Measurements from ENCODE around the gene CAMK1D.
"Not testable (repeated sequence)": the region's sequence is repeated elsewhere in the genome, so short reads cannot be mapped to it uniquely, and the experiment has no call there.

CAMK1D gene

DNA sequence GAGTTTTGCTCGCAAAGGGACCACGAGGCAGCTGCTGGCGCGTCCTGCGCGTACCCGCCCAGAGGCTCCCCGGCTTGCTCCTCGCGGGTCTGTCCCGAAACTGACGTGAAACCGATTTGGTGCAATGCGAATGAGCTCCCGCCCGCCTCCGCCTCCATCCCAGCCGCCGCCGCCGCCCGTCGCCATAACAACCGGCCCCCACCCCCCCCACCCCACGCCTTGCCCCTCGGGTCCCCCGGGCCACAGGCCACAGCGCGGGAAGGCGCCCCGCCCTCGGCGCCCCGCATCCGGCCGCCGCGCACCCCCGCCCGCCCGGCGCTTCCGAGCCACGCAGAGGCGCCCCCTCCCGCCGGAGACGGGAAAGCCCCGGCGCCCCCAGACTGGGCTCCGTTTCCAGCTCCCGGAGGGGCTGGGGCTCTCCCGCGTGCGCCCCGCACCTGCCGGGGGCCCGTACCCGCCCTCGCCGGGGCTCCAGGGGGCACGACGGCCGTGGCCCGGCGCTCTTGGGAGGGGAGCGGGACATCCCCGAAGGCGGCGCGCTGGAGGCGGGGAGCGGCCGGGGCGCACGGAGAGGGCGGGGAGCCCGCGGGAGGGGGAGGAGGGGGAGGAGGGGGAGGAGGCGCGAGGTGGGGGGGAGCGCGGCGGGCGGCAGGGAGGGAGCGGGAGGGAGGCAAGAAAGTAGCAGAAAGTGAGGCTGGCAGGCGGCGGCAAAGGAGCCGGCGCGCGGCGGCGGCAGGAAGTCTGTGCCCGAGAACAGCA is at the start of gene CAMK1D:
CAMK1D (plus strand) TSS at position 678 of the 759 bp plus-strand sequence.
- peak; percentile 84 for DNase-seq (ENCODE audit: low read depth)

DNA sequence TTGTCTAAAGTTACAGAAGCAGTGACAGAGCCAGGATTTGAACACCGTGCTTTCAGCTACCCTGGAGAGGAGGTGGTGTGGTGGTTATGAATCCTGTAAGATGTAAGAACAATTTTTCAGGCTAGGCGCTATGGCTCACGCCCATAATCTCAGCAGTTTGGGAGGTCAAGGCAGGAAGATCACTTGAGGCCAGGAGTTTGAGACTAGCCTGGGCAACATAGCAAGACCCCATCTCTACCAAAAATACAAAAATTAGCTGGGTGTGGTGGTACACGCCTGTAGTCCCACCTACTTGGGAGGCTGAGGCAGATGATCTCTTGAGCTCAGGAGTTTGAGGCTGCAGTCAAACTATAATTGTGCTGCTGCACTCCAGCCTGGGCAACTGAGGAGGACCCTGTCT is 48.3 kb upstream of the CAMK1D start:
- not testable (repeated sequence) for DNase-seq (ENCODE audit: low read depth)

DNA sequence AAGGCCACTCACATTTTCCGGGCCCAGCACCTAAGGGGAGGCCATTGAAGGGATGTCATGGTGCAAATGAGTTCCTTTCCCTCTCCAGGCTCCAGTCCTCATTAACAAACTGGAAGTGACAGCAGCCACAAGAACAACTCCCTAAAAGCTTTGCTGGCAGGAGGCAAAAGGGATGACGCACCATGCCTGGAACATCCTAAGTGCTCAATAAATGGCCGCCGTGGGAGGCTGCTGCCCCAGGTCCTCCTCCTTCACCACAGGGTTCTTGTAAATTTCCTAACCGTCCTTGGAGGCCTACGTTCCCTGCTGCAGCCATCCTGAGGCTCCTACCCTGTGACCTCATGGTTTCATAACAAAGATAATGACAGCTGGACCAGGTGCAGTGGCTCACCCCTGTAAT is 41.3 kb upstream of the CAMK1D start:
- no peak for DNase-seq (ENCODE audit: low read depth)

DNA sequence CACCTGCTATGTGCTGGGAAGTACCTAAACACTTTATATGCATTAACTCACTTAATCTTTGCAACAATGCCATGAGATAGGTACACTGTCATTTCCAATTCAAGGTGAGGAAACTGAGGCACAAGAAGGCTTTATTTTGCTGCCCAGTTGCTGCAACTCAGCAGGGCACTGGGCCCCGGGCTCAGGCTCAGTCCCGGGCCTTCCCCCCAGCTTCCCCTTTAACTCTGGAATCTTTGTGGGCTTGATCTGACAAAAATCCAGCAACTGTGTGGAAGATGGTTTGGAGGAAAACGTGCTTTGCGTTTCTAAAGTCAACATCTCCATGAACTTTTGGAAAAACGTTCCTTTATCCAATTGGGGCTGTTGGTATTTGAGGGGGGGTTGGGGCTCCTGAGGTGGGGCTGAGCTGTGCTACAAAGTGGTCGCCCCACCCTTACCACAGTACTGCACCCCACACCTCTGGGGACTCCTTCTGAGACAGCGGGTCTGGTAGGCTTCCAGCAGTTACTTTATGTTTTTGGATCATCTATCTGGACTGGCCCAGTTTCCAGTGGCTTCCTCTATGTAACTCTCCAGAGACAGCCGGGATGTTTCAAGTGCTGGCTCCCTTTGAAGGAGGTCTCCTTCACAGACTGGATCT is 40.5 kb upstream of the CAMK1D start:
- DNase-seq (ENCODE audit: low read depth): no peak

DNA sequence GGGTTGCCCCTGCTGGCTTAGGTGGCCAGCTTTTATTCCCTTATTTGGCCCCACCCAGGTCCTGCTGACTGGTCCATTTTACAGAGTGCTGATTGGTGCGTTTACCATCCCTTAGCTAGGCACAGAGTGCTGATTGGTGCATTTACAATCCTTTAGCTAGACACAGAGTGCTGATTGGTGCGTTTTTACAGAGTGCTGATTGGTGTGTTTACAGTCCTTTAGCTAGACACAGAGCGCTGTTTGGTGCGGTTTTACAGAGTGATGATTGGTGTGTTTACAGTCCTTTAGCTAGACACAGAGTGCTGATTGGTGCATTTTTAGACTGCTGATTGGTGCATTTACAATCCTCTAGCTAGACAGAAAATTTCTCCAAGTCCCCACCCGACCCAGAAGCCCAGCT is 39.6 kb upstream of the CAMK1D start:
- not testable (repeated sequence) for DNase-seq (ENCODE audit: low read depth)

DNA sequence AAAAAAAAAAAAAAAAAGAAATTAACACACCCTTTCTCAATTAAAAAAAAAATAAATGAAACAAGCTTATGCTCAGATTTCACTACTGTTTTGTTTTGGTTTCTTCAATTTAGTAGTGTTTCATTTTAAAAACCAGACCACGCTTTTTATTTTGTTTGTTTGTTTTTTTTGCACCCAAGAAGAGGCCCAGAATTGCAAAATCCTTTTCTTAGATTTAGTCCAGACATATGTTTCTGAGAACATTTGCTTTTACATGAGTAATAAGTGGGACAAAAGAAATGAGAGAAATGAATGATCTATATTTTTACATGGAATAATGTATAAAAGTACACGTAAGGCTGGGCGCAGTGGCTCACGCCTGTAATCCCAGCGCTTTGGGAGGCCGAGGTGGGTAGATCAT is 34.5 kb upstream of the CAMK1D start:
- no peak for DNase-seq (ENCODE audit: low read depth)

DNA sequence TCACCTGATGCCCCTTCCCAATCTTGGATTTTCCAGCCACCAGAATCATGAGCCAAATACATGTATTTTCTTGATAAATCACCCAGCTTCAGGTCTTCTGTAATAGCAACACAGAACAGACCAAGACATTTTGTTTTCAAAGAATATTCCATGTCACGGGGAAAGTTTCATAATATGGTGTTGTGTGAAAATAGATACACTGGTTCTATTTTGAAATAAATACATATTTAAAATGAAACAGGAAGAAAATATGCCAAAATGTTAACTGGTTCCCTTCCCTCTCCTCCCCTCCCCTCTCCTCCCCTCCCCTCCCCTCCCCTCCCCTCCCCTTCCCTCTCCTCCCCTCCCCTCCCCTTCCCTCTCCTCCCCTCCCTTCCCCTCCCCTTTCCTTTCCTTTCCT is 30.3 kb upstream of the CAMK1D start:
- no peak for DNase-seq (ENCODE audit: low read depth)

DNA sequence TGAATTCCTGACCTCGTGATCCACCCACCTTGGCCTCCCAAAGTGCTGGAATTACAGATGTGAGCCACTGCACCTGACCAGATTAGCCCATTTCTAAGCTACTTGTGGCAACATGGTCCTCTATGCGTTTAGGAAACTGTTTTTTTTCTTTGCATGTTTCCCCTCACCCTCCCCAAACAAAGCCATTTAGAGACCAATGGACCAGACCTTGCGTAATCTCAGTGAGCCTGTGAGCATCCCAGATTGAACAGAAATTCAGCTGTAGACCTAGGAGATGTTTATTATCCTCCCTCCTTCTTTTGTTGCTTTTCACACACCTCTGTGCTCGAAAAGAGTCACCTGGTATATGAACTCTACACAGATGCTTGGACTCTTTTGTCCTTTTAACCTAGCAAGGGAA is 28.5 kb upstream of the CAMK1D start:
- DNase-seq (ENCODE audit: low read depth): no peak

DNA sequence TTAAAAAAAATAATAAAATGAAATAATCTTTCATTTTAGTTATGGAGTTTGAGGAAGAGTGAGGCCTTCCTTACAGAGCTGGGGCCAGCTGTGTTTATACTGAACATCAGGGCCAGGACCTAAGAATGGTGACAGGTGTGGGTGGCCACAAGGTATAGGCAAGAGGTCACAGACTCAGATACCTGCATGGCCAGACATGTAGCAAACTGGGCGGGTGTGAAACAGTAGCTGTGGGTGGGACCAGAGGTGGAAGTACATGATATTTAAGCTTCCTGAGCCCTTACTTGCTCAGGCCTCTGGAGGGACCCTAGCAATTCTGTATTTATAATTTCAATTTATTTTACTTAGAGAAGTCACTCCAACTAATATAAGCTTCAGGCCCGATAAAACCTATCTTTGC is 27.7 kb upstream of the CAMK1D start:
- DNase-seq (ENCODE audit: low read depth): no peak

DNA sequence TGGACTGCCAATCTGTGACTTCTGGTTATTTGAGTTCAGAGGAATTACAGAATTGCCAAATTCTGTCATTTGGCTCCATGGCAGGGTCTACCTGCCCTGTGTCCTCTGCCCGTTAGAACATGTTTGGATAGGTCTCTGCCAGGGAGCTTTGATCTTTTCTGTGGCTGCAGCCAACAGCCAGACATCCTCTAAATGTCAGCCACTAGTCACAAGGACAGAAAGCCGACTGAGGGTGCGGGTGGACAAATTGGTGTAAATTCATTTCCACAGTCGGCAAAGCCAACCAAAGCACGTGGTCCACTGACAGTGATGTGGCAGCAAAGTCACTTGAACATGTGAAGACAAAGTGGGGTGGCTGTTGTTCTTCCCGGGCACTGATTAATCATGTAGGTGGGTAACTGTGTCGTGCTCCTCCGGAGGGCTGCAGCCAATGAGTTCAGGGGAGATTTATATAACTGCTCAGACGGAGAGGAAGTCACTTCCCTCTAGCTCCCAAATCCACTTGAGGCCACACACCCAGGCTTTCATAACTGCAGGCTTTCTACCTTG is 26.7 kb upstream of the CAMK1D start:
- DNase-seq (ENCODE audit: low read depth): no peak

DNA sequence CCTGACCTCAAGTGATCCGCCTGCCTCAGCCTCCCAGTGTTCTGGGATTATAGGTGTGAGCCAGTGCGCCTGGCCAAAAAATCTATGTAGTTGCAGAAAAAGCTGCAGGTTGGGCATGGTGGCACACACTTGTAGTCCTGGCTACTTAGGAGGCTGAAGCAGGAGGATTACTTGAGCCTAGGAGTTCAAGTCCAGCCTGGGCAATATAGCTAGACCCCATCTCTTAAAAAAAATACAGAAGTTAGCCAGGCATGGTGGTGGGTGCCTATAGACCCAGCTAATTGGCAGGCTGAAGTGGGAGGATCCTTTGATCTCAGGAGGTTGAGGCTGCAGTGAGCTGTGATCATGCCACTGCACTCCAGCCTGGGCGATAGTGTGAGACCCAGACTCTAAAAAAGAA is 24.8 kb upstream of the CAMK1D start:
- DNase-seq (ENCODE audit: low read depth): no peak

DNA sequence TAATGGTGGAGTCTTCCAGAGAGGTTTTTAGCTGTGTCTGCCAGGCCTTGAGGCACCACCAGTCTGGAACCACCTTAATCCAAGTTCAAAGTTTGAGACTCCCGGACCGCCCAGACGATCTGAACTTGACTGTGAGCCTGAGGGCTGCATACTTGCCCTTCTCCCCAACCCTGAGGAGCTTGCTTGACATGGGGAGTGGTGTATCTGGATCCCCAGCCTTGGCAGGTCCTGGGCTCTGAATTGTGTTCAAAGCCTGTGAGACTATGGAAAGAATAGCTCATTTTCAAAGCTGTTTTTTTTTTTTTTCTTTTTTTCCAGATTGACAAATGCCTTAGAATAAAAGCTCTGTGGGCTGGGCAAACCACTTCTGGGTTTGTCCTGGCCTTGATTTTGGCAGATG is 22.3 kb upstream of the CAMK1D start:
- no peak for DNase-seq (ENCODE audit: low read depth)

DNA sequence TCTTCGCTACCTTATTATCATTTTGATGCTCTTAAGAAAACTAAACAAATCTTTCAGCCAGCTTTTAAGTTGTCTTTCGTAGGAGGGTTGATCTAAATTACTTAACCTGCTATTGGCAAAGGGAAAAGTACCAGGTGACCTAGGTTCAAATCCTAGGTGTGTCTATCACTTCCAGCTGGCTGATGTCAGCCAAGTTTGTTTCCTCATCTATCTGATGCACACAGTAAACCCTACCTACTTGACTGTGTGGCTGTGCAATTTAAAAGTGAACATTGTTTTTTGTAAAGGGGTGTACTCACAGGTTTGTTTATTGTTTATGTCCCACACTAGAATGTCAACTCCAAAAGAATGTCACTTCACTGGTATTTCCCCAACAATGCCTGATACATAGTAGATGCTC is 21.9 kb upstream of the CAMK1D start:
- no peak for DNase-seq (ENCODE audit: low read depth)

DNA sequence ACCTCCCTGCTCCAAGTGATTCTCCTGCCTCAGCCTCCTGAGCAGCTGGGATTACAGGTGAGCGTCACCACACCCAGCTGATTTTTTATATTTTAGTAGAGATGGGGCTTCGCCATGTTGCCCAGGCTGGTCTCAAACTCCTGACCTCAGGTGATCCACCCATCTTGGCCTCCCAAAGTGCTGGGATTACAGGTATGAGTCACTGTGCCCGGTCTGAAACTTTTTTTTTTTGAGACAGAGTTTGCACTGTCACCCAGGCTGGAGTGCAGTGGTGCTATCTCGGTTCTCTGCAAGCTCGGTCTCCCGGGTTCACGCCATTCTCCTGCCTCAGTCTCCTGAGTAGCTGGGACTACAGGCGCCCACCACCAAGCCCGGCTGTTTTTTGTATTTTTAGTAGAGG is 21.0 kb upstream of the CAMK1D start:
- DNase-seq (ENCODE audit: low read depth): not testable (repeated sequence)

DNA sequence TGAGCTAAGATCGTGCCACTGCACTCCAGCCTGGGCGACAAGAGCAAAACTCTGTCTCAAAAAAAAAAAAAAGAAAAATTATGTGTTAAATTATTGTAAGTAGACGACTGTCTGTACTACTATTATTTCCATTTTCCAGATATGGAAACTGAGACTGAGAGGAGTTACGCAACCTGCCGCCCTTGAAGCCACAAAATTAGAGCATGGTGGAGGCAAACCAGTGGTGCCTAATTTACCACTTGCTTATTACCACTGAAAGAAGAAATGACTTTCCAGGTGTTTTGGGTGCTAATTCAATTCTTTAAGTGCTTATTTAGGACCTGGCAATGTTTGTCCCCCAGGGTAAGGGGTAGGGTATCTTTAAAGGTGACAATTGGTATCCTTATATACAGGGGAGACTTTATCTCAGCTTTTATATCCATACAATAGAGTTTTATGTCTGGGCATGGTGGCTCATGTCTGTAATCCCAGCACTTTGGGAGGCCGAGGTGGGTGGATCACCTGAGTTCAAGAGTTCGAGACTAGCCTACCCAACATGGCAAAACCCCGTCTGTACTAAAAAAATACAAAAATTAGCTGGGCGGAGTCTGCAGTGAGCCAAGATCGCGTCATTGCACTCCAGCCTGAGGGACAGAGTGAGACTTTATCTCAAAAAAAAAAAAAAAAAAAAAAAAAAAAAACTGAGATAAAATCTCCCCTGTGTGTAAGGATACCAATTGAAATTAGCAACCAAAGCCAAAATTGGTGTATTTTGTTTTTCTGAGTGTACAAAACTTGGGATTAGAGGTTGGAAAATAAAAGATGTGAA is 16.6 kb upstream of the CAMK1D start:
- DNase-seq (ENCODE audit: low read depth): no peak

DNA sequence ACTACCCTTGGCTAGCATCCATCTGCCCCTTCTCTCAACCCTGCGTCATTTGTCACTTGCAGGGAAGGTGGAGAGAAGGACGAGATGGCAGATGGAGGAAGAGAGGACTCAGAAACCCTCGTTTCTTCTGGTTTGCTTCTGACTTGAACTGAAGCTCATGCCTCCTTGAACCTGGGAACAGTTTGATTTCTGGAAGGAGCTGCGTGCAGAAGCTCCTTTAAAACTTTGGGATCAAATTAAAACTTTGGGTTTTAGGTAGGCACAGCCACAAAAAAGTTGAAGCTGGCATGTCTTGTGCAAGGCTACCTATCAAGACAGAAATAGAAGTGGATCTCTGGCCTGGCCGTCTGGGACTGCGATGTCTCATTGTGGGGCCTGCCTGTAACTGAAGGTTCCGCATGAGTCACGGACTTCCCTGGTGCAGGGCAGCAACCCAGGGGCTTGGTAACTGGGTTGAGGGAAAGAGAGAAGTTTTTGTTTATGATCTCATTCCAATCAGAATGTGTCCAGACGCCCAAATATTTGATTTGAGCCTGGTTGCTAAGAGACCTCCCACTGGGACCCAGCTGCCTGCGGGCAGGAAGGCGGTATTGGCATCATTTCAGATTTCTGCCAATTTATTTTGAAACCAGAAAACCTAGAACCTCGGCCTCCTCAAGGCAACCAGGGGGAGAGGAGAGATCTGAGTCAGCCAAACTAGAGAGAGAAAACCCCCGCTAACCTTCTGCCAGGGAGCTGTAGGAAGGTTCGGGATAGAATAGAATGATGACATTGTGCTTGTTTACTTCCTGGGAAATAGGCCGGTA is 15.8 kb upstream of the CAMK1D start:
- DNase-seq (ENCODE audit: low read depth): no peak

DNA sequence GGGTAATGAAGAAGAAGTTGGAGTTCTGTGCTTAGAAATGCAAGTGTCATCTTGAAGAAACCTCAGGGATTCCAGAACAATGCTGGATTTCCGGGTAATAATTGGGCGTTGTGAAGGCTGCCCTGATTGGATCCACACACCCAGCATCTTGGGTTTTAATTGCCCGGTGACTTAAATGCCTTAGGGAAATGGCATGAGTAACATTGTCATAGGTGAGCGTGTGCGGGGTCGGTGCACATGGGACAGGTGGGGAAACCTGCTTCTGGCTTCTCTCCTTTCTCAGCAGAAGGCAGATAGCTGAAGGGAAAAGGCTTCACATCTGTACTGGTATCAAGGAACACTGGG is 15.2 kb upstream of the CAMK1D start:
- DNase-seq (ENCODE audit: low read depth): no peak

DNA sequence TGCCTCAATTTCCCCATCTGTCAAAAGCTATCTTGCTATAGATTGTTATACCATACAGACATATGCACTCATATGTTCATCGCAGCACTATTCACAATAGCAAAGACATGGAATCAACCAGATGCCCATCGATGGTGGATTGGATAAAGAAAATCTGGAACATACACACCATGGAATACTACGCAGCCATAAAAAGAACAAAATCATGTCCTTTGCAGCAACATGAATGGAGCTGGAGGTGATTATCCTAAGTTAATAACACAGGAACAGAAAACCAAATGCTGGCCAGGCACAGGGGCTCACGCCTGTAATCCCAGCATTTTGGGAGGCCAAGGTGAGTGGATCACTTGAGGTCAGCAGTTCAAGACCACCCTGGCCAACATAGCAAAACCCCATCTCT is 14.2 kb upstream of the CAMK1D start:
- not testable (repeated sequence) for DNase-seq (ENCODE audit: low read depth)

DNA sequence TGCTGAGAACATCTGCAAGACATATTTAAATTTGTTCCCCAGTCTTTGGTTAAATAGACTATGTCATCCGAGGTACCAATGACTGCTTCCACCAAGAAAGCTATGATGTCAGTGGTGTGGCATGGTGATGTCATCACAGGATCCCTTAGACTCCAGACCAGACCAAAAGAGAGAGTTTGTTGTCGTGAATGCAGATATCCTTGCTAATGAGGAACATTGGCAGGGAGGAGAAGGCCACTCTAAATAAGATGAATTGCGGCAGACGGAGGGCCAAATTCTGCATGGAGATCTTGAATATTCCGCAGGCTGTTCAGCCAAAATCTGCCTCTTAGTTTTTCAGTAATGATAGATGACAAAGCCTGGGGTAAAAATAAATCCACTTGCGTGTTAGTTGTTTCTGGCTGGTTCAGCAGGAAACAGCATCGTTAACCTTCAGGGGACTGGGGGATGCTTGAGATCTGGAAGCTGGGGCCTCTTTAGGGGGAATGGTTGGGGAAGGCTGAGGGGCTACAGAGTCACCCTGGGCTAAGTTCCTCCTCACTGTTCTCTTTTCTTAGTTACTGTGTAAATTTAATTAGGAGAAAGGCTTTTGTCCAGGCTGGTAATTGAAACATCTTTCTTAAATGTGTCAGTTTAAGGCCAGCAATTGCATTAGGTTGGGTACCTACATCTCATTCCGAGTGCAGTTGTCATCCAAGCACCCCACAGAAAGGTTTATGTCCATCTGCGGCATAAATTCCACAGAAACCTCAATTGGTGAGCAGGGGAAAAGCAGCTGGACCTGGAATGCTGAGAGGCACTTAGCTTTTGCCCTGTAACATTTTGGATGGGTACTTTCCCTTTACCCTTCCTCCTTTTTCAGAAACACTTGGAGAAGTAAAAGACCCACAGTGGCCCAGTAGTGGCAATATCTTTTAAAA is 11.6 kb upstream of the CAMK1D start:
- DNase-seq (ENCODE audit: low read depth): no peak

DNA sequence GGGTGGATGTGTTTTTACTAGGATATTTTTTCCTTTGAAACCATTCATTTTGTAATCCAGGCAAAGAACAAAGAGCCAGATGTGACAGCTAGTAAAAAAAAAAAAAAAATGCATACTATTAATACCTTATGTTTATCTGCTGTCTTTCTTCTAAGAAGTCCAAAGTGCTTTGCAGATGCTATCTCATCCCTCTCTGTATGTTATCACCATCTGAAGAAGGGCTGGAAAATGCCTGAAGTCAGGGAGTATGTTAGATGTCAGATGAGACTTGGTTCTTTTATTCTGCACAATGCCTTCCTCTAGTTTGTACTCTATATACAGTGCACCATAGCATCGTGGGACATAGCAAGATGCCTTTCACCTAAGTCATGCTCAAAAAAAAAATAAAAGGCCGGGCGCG is 10.4 kb upstream of the CAMK1D start:
- no peak for DNase-seq (ENCODE audit: low read depth)

DNA sequence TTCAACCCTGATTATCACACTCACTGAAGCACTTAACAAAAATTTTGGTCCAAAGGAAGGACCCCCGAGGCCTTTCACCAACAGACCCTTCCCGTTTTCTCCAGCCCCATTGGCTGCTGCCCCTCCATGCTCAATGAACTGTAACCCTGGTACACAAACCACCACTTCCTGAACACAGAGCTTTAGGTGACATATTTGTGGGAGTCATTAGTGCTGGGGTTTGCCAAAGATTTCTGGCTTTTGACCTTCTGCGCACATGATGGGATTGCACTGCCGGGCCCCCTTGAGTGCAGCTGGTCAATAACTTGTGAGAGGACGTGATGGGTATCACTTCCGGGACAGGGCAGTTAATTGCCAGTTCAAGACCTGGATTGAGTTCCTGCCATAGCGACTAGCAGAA is 9.0 kb upstream of the CAMK1D start:
- DNase-seq (ENCODE audit: low read depth): no peak

All from stimulated activated CD8-positive, alpha-beta memory T cell treated with anti-CD3 and anti-CD28 coated beads, Interleukin-15, amount 100 ng/mL, for 1 hour (primary cell).